Activated T-cell treated with anti-CD3 and anti-CD28 coated beads for 24 hours (primary cell): ENCODE results near the gene FIGLA.
"Not testable (repeated sequence)": the region's sequence is repeated elsewhere in the genome, so short reads cannot be mapped to it uniquely, and the experiment has no call there.

ENCODE experiments used
- DNase-seq: peaks from one replicate; pipeline ENCODE4 v3.0.0-alpha.2; 2020; ENCODE audit warnings: low read depth

The FIGLA gene

DNA sequence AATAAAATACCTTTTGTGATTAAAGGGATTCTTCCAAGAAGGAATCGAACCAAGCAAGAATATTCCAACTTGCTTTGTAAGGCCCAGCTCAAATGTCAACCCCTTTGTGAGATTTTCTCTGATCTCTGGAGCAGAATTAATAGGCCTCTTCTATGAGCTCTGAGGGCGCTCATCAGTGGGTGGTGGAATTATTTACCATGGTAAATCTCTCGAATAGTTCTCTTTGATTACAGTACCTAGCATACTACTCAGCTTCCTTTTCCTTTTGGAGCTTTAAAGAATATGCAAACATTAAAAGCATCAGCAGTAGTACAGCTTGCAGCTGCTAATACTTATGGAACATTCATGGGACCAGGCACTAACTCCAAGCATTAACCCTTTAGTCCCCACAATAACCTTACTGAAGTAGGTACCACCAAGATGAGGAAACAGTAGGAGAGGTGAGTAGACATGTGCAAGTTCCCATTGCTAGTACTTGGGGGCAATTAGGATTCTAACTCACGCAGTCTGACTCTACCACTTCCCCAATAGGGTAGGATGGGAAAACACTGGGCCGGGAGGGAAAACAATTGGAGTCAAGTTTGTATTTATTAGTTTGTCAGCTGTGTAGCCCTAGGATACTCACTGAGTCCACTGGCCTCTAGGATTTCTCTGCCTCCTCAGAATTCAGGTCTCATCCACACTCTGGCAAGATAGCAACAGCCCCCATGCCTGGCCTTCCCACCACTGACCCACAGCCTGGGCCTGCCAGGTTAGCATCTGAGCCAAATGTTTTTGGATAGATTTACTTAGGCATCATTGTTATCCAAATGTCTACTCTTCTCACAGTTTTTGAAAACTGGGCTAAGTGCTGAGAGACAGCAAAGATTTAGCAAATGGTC is 44.1 kb downstream of the FIGLA start:
- no peak for DNase-seq

- no peak for DNase-seq
These were observed 45.1 kb downstream of the FIGLA start for GRCh38 chr2:70745276-70745825.

GRCh38 chr2:70744397-70744796 is 46.0 kb downstream of the FIGLA start:
- DNase-seq = no peak

DNA sequence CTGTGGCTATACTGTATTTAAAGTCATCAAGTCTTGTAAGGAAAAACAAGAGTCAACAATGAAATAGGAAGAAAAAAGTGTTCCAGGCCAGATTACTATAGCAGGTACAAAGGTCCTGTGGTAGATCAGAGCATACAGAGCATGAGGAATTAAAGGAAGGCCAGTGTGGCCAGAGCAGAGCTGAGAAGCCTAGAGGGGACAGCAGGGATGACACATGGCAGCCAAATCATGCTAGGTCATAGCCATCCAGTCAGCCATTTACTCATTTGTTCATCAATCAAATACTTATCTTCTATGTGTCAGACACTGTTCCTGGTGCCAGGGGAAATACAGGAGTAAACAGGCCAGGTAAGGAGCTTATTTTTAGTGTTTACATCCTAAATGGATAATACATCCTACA is 46.8 kb downstream of the FIGLA start:
- DNase-seq = no peak

DNA sequence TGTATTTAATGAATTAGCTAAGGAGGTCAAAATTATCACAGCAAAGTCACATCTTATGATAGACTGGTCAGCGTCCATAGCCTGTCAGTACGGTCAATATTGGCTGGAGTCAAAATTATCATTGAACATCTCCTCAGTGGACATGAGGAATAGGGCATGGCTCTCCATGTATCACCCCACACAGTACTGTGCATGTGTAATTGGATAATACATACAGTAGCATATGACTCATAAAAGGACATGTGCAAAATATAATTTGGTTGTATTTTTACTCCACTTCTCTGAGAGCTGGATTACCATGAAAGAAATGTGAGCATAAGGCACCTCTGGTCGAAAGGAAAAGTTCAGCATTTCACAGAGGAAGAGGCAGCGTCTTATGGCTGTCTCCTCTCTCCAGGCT is 47.4 kb downstream of the FIGLA start:
- no peak for DNase-seq

- not testable (repeated sequence) for DNase-seq
These were observed 51.0 kb downstream of the FIGLA start for GRCh38 chr2:70739492-70739891.

DNA sequence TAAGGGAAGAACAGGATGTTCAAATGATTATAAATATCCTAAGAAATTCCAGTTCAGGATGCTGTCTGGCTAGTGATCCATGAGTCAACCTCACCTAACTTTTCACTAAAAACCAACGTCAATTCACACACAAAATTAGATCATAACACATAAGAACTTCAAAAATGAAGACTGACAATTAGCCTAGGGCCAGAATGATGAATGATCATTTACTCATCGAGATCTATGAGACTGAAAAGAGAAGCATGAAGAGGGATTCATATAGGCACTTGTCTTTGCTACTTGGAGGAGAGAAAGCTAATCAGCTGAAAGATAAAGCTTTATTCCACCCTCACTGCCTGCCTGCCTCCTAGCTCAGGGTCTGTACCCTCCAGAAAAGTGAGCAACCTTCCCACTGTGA is 52.3 kb downstream of the FIGLA start:
- DNase-seq = no peak

DNA sequence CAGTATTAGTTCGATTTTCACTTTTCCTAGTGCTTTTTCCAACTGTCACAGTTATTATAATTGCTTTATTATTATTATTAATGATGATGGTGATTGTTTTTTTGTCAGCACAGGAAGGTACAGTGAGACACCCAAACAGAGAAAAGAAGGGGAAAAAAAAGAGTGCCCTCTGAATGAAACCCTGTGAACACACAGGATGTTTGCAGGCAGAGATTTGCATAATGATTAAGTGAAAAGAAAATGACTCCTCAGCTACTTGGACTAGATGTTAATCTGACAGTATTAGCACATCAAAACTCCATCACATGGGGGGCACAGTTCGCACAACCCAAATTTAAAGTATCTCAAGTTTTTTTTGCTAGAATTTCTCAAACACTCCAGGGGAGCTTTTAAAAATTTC is 55.4 kb downstream of the FIGLA start:
- DNase-seq = no peak

DNA sequence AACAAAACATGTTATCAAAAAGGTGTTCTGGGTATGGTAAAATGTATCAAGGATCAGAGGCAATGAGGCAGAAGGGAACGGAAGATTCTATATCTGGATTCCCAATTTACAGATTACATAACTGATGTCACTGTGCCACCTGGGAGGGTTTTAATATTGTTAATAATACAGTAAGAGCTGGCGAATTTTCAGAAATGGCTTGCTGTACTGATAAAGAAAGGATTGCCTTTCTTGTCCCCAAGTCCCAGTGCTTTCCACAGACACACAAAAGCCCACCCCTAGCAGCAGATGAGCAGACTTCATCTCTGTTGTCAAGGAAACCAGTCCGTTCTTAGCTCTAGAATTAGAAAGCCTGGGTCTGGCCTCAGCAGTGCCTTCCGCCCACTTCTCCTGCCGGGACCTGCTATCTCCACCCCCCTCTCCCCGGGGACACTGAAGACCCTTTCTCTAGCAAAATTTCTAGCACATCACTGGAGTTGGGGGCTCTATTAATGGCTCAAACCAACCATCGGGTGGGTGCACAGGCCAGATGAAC is 56.7 kb downstream of the FIGLA start:
- DNase-seq = no peak

GRCh38 chr2:70732766-70733645 is 57.4 kb downstream of the FIGLA start:
- DNase-seq = no peak

DNA sequence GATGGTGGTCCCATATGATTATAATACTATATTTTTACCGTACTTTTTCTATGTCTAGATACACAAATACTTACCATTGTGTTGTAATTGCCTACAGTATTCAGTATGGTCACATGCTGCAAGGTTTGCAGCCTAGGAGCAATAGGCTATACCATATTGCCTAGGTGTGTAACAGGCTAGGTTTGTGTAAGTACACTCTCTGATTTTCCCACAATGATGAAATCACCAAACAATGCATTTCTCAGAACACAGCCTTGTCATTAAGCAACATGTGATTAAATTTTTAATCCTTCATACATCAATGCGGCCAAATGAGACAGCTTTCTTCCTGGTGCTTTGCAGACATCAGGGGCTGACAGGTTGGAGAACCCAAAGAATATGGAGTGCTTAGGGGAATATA is 59.7 kb downstream of the FIGLA start:
- DNase-seq = no peak

- DNase-seq = no peak
These were observed 60.8 kb downstream of the FIGLA start for GRCh38 chr2:70729647-70730046.

GRCh38 chr2:70728128-70728527 is 62.3 kb downstream of the FIGLA start:
- no peak for DNase-seq
